ENCODE results near the gene ABL1.

Gene ABL1

DNA sequence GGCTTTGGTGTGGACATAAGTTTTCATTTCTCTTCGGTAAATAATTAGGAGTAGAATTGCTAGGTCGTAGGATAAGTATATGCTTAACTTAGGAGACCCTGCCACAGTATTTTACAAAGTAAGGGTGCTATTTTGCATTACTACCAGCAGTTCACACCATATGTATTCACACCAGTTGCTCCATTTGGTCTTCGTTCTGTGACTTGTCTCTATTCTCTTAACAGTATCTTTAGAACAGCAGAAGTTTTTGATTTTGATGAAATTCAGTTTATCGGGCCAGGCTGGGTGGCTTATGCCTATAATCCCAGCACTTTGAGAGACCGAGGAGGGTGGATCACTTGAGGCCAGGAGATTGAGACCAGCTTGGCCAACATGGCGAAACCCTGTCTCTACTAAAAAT is 17.1 kb upstream of the ABL1 start:
- Histone ChIP-seq H4K20me1 (ENCODE audit: insufficient read depth) (no peaks in the 10 kb centered on the region), H3K4me1 (ENCODE audit: low read depth, poor library complexity, severe bottlenecking) (peaks cover 17% of the 10 kb centered on the region), H2AFZ (ENCODE audit: low read depth) (no peak overlapping the region), H3K79me2 (ENCODE audit: insufficient read depth, low read depth) (no peaks in the 10 kb centered on the region), H3K9ac (no peak overlapping the region), H3K4me3 (IDR thresholded peaks at IDR 0.05; ENCODE audit: insufficient read depth, low read depth, low read length) (no peak overlapping the region), H3K27me3 (ENCODE audit: insufficient read depth, low read depth) (no peaks in the 10 kb centered on the region), H3K27ac (no peak overlapping the region), H3K36me3 (ENCODE audit: insufficient read depth) (no peaks in the 10 kb centered on the region), H3K4me2 (no peak overlapping the region)
- TF ChIP-seq CTCF (conservative IDR thresholded peaks at IDR 0.05; ENCODE audit: low read depth, low read length), result no peak

- H3K79me2 ChIP-seq (ENCODE audit: insufficient read depth, low read depth), result no peaks in the 10 kb centered on the region
- no peak for TF ChIP-seq CTCF (conservative IDR thresholded peaks at IDR 0.05; ENCODE audit: low read depth, low read length)
- H3K4me1 ChIP-seq (ENCODE audit: low read depth, poor library complexity, severe bottlenecking), result peaks cover 24% of the 10 kb centered on the region
- H3K4me3 ChIP-seq (IDR thresholded peaks at IDR 0.05; ENCODE audit: insufficient read depth, low read depth, low read length), result no peak overlapping the region
- no peaks in the 10 kb centered on the region for H4K20me1 ChIP-seq (ENCODE audit: insufficient read depth)
- no peaks in the 10 kb centered on the region for H3K27me3 ChIP-seq (ENCODE audit: insufficient read depth, low read depth)
- H3K4me2 ChIP-seq, result no peak overlapping the region
- no peak overlapping the region for H3K9ac ChIP-seq
- H3K27ac ChIP-seq, result no peak overlapping the region
- no peaks in the 10 kb centered on the region for H3K36me3 ChIP-seq (ENCODE audit: insufficient read depth)
- no peak overlapping the region for H2AFZ ChIP-seq (ENCODE audit: low read depth)
These were observed 14.8 kb upstream of the ABL1 start for GRCh38 chr9:130820135-130820738.

DNA sequence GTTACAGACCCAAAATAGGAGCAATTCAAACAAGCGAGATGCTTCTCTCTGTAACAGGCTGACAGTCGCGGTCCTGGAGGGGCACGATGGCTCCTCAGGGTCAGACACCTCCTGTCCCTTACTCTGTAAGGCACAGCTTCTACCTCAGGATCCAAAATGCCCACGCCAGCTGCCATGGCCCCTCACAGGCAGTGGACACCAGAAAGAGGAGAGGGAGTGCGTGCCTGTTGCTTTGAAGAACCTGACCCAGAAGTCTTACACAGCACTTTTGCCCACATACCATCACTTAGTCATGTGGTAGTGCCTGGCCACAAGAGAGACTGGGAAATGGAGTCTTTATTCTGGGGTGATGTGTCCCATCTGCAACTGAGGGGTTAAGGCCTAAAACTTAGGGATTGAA is 11.6 kb upstream of the ABL1 start:
- Histone ChIP-seq H3K36me3 (ENCODE audit: insufficient read depth) (no peaks in the 10 kb centered on the region), H3K9ac (no peak overlapping the region), H3K4me1 (ENCODE audit: low read depth, poor library complexity, severe bottlenecking) (peaks cover 38% of the 10 kb centered on the region), H3K4me2 (peak overlapping the region; percentile 89), H3K4me3 (IDR thresholded peaks at IDR 0.05; ENCODE audit: insufficient read depth, low read depth, low read length) (no peak overlapping the region), H4K20me1 (ENCODE audit: insufficient read depth) (no peaks in the 10 kb centered on the region), H3K27ac (peak overlapping the region; percentile 74; the same call in 1 of the 2 replicates), H3K27me3 (ENCODE audit: insufficient read depth, low read depth) (no peaks in the 10 kb centered on the region), H2AFZ (ENCODE audit: low read depth) (no peak overlapping the region), H3K79me2 (ENCODE audit: insufficient read depth, low read depth) (no peaks in the 10 kb centered on the region)
- TF ChIP-seq CTCF (conservative IDR thresholded peaks at IDR 0.05; ENCODE audit: low read depth, low read length), result no peak

DNA sequence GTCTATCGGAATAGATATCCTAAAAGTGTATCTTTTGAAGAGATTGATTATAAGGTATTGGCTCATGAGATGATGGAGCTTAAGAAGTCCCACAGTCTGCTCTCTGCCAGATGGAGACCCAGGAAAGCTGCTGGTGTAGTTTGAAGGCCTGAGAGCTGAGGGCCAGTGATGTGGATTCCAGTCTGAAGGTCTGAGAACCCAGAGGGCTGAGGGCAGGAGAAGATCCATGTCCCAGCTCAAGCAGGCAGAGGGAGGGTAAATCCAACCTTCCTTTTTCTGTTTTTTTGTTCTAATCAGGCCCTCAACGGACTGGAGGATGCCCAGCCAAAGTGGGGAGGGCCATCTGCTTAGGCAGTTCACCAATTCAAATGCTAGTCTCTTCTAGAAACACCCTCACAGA is 11.0 kb upstream of the ABL1 start:
- H3K27ac ChIP-seq, result peak overlapping the region; percentile 74
- H3K9ac ChIP-seq, result peak overlapping the region; percentile 35; the same call in 1 of the 2 replicates
- no peaks in the 10 kb centered on the region for H3K36me3 ChIP-seq (ENCODE audit: insufficient read depth)
- TF ChIP-seq CTCF (conservative IDR thresholded peaks at IDR 0.05; ENCODE audit: low read depth, low read length), result no peak
- H3K4me1 ChIP-seq (ENCODE audit: low read depth, poor library complexity, severe bottlenecking), result peaks cover 38% of the 10 kb centered on the region
- H3K79me2 ChIP-seq (ENCODE audit: insufficient read depth, low read depth), result no peaks in the 10 kb centered on the region
- H3K4me3 ChIP-seq (IDR thresholded peaks at IDR 0.05; ENCODE audit: insufficient read depth, low read depth, low read length), result no peak overlapping the region
- no peaks in the 10 kb centered on the region for H4K20me1 ChIP-seq (ENCODE audit: insufficient read depth)
- peak overlapping the region; percentile 89; the same call in 1 of the 2 replicates for H3K4me2 ChIP-seq
- peak overlapping the region; percentile 31 for H2AFZ ChIP-seq (ENCODE audit: low read depth)
- no peaks in the 10 kb centered on the region for H3K27me3 ChIP-seq (ENCODE audit: insufficient read depth, low read depth)
